Astrocyte of the hippocampus (primary cell): ENCODE measurements around the gene CFAP43.
A peak's percentile ranks its signal among the peaks of the same experiment; 100 is the strongest.

Source experiments
- DNase-seq: peaks from one replicate; pipeline ENCODE4 v3.0.0; 2011; ENCODE audit warnings: low read depth, low spot score

Gene CFAP43

GRCh38 chr10:104138131-104138530, 94.0 kb downstream of the CFAP43 start:
- DNase-seq: no peak

DNA sequence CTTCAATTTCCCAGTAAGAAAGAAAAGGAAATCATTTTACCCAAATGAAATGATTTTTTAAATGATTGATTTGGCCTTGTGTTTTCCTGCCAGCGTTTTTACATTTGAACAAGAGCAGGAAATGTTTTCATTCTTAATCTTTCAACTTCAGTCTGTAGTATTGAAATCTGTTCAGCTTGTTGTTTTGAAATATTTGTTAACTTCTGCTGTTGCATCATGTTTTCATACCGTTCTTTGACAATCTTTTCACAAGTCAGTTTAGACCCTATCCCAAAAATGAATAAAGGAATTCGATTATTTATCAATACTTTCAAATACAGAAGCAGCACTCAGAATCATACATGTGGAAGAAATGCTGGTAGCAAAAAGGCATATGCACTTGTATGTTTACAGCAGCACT, 102.1 kb downstream of the CFAP43 start:
- DNase-seq: no peak

- DNase-seq: peak; percentile 42
Measured at GRCh38 chr10:104128214-104128613, 104.0 kb downstream of the CFAP43 start.

DNA sequence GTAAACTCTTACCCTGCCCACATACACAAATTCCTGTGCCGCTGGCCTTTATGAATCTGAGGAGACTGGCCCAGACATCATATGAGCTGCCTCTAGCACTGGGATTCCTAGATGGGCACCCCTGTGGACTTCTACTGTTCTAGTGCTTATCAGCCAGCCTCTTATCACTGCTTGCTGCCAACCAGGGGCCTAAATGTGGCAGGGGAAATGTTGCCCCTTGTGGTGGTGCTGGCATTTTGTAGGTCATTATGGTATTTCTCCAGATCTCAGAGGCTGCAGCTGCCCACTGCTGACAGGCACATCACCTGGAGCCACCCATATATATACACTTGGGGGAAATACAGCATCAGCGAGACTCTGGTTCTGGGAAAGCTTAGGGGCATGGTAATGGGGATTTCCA, 104.8 kb downstream of the CFAP43 start:
- DNase-seq: peak; percentile 30

DNA sequence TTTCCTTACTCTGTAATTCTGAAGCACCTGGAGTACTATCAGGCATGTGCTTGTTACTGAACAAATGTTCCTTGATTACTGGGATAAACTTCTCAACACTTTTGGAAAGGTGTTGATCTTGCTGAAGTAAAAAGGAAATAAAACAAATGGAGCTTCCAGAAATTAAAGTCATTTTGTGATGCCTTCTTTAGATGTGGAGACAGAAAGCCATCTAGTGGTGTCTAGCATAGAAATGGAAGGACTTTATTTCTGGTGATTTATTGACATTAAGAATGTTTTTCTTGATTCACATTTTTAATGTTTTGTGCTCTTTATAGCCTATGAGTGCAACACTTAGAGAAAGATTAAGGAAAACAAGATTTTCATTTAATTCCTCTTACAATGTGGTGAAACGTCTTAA, 108.8 kb downstream of the CFAP43 start:
- peak; percentile 24 for DNase-seq

GRCh38 chr10:104122225-104123107, 109.7 kb downstream of the CFAP43 start:
- no peak for DNase-seq

- peak; percentile 100 for DNase-seq
Measured at GRCh38 chr10:104121485-104122224, 110.5 kb downstream of the CFAP43 start, which contains the start of gene SFR1. TSS of gene SFR1 (plus strand) at chr10:104122171. CDS start at chr10:104122184, 13 bp downstream.

GRCh38 chr10:104120903-104121484, 111.2 kb downstream of the CFAP43 start:
- peak; percentile 96 for DNase-seq

DNA sequence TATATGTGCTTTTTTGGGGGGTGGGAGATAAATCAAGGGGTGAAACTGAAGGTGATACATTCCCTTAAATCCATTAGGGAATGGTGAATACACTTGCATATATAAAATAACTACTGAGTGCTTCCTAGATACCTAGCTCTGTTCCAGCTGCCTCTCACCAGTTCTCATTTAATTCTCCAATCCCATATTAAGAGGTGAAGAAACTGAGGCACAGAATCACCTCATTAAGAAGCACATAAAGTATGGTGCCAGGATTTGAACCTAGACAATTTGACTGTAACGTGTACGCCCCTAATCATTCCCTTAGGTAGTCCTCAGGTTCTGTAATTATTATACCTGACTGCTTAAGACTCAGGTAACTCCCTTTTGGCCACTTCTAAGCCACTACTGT, 111.7 kb downstream of the CFAP43 start:
- no peak for DNase-seq

- DNase-seq: peak; percentile 42
Measured at GRCh38 chr10:104119996-104120395, 112.2 kb downstream of the CFAP43 start.

DNA sequence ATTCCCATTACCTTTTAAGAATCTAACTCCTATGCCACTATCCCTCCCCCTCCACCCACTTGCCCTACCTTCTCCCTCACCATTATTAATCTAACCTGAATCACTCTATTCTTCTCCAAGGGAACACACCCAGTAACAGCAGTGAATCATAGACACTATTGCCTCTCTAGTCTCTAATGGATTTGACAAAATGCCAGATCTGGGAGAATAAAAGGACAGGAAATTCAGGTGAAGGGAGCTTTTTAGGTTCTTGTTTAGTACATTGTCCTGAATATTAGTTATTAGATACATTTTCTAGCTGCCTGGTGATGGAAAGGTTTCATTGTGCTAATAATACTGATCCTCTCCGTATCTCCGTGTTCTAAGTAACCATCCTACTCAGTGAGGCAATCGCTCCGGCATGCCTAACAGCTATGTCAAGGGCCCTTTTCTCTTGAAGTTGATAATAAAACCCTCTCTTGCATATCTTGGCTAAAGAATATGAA, 114.3 kb downstream of the CFAP43 start:
- DNase-seq: peak; percentile 39

- DNase-seq: no peak
Measured at GRCh38 chr10:104113376-104113956, 118.7 kb downstream of the CFAP43 start.

GRCh38 chr10:104109908-104110662, 122.1 kb downstream of the CFAP43 start:
- DNase-seq: no peak

GRCh38 chr10:104104926-104105325, 127.2 kb downstream of the CFAP43 start:
- DNase-seq: no peak

GRCh38 chr10:104104418-104104817, 127.7 kb downstream of the CFAP43 start:
- no peak for DNase-seq

GRCh38 chr10:104103956-104104355, 128.2 kb downstream of the CFAP43 start:
- no peak for DNase-seq

DNA sequence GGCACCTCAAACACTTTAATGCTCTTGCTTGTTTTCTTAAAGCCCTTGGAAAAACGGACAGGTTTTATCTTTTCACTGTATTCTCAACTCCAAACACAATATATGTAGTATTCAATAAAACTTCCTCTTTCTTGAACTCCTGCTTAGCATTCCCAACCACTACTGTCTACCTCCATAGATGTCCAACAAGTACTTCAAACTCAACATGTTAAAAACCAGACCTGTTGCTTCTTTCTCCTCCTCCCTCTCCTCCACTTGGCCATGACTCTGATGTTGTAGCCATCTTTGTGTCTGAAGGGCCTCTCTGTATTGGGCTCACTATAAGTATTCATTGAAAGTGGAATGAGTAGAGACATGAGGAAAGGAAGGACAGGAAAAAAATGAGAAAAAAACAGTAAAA, 130.3 kb downstream of the CFAP43 start:
- no peak for DNase-seq

- DNase-seq: no peak
Measured at GRCh38 chr10:104100795-104101194, 131.4 kb downstream of the CFAP43 start.

DNA sequence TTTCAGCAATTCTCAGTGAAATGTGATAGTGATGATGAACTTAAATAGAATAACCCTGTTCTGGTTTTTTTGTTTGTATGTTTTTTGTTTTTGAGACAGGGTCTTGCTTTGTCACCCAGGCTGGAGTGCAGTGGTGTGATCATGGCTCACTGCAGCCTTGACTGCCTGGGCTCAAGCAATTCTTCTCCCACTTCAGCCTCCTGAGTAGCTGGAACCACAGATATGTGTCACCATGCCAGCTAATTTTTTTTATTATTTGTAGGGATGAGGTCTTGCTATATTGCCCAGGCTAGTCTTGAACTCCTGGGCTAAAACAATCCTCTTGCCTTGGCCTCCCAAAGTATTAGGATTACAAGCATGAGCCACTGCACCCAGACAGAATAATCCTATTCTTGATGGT, 132.2 kb downstream of the CFAP43 start:
- DNase-seq: peak; percentile 39

DNA sequence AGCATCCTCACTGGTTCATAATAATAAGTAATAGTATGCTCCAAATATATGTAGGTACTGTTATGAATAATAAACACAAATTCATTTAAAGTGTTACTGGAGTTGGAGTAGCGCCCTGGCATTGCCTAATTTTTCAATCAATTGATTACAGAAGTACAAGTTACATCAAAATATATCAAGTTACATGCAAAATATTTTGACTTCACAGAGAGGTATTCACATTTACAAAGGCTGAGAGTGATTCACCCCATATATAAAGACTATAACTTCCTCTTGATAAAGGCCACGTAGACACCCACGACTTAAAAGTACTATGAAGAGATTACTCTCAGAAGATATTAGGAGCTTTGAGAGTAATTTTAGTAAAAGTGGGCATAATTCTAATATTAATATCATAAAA, 132.9 kb downstream of the CFAP43 start:
- no peak for DNase-seq

DNA sequence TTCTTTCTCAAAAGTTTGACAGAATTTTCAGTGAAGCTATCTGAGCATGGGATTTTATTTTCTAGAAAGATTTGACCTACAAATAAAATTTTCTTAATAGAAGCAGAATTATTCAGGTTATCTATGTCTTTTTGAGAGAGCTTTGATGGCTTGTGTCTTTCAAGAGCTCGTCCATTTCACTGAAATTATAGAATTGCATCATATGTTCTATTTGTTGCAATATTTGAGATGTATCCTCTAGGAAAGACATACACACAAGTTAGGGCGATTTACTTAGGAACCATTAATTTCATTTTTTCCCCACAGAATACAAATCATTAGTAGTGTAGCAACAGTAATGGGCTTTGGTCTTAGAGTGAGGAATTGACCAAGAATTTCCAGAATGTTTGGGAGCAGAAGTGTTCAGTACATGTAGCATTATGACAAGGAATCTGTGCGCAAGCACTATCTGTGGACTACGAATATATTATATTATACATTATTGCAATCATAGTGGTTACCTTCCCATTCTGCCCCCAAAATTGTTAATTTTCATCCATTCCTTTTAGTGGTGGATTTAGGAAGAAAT, 133.7 kb downstream of the CFAP43 start:
- no peak for DNase-seq
